ENCODE measurements around the gene GSS.

The GSS gene

GRCh38 chr20:34992751-34993417 lies 37.3 kb upstream of the GSS start:
- DNase-seq = no peak

- no peak for DNase-seq
These were observed 35.1 kb upstream of the GSS start for GRCh38 chr20:34990661-34991214.

- DNase-seq = no peak
These were observed 34.6 kb upstream of the GSS start for GRCh38 chr20:34990231-34990630.

- DNase-seq = no peak
These were observed 34.1 kb upstream of the GSS start for GRCh38 chr20:34989670-34990069.

- no peak for DNase-seq
These were observed 33.5 kb upstream of the GSS start for GRCh38 chr20:34989118-34989517.

- DNase-seq = no peak
These were observed 32.6 kb upstream of the GSS start for GRCh38 chr20:34988191-34988540.

- no peak for DNase-seq
These were observed 31.9 kb upstream of the GSS start for GRCh38 chr20:34987288-34988190.

- no peak for DNase-seq
These were observed 31.0 kb upstream of the GSS start for GRCh38 chr20:34986311-34987287.

- no peak for DNase-seq
These were observed 30.1 kb upstream of the GSS start for GRCh38 chr20:34985461-34986310.

GRCh38 chr20:34984756-34985261 lies 29.2 kb upstream of the GSS start:
- no peak for DNase-seq

- no peak for DNase-seq
These were observed 28.6 kb upstream of the GSS start for GRCh38 chr20:34983995-34984735.

- no peak for DNase-seq
These were observed 27.6 kb upstream of the GSS start for GRCh38 chr20:34983089-34983820.

- no peak for DNase-seq
These were observed 26.9 kb upstream of the GSS start for GRCh38 chr20:34982270-34983088.

GRCh38 chr20:34980543-34981233 lies 25.1 kb upstream of the GSS start:
- DNase-seq = no peak

- no peak for DNase-seq
These were observed 24.0 kb upstream of the GSS start for GRCh38 chr20:34979366-34980153.

- no peak for DNase-seq
These were observed 22.6 kb upstream of the GSS start for GRCh38 chr20:34978092-34978744.

Measured in effector CD4-positive, alpha-beta T cell (primary cell).